Right hindlimb (tissue), 1 donor: ENCODE results near the gene MFNG.
"Not testable (repeated sequence)": the region's sequence is repeated elsewhere in the genome, so short reads cannot be mapped to it uniquely, and the experiment has no call there.

Experiments used
- DNase-seq: peaks from one replicate; pipeline ENCODE4 v3.0.0-alpha.2; 2018

Gene MFNG, protein sequence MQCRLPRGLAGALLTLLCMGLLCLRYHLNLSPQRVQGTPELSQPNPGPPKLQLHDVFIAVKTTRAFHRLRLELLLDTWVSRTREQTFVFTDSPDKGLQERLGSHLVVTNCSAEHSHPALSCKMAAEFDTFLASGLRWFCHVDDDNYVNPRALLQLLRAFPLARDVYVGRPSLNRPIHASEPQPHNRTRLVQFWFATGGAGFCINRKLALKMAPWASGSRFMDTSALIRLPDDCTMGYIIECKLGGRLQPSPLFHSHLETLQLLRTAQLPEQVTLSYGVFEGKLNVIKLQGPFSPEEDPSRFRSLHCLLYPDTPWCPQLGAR

DNA sequence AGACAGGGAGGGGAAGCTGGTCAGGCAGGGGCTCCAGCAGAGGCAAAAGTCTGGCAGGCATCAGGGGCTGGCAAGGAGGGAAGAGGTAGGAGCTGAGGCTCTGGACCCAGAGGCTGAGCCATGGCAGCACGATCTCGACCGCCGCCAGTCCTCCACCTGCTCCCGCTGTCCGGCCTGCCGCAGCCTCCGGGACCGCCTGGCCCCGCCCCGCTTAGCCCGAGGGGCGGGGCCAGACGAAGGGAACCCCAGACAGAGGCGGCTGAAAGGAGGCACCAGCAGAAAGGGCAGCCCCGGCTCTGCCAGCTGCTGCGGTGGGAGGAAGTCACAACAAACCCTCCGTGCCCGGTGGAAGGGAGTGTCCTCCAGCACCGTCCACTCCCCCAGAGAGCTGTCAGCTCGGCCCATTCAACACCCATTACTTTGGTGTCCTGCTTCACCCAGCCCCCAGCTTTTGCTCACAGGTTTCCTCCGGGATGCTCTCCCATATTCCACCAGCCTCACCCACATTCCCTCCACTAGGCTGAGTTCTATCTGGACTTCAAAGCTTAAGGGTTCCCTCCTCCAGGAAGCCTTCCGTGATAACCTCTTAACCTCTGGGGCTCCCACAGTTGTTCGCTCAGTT, at the start of gene MFNG:
TSS of gene MFNG (minus strand) at position 161 of the 622 bp plus-strand sequence. CDS start 207 bp downstream, outside the sequence.
- peak; percentile 64 for DNase-seq

DNA sequence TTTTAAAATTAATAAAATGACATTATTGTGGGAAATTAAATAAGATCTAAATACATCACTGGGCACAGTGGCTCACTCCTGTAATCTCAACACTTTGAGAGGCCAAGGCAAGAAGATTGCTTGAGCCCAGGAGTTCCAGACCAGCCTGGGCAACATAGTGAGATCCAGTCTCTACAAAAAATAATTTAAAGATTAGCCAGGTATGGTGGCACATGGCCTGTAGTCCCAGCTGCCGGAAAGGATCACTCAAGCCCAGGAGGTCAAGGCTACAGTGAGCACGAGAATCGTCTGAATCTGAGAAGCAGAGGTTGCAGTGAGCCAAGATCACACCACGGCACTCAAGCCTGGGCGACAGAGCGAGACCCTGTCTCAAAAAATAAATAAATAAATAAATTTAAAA, 49.0 kb upstream of the MFNG start:
- no peak for DNase-seq

DNA sequence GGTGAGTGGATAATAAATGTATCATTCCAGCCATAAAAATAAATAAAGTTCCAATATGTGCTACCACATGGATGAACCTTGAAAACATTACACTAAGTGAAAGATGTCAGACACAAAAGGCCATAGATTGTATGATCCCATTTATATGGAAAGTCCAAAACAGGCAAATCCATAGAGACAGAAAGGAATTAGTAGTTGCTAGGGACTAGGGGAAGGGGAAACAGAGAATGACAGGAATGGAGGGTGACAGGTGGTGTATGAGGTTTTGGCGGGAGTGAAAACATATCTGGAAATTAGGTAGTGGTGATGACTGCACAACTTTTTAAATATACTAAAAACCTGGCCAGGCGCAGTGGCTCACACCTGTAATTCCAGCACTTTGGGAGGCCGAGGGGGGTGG, 48.3 kb upstream of the MFNG start:
- DNase-seq: no peak

DNA sequence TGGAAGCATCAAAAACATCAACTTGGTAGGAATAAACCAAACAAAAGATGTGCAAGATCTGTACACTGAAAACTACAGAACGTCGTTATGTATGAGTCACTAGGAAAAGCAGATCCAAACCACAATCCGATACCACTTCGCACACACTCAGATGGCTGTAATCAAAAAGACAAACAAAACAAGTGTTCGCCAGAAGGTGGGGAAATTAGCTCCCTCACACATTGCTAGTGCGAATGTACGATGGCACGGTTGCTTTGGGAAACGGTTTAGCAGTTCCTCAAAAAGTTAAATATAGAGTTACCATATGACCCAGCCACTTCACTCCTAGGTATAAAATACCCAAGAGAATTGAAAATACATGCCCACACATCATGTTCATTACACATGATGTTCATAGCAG, 47.8 kb upstream of the MFNG start:
- DNase-seq: no peak

DNA sequence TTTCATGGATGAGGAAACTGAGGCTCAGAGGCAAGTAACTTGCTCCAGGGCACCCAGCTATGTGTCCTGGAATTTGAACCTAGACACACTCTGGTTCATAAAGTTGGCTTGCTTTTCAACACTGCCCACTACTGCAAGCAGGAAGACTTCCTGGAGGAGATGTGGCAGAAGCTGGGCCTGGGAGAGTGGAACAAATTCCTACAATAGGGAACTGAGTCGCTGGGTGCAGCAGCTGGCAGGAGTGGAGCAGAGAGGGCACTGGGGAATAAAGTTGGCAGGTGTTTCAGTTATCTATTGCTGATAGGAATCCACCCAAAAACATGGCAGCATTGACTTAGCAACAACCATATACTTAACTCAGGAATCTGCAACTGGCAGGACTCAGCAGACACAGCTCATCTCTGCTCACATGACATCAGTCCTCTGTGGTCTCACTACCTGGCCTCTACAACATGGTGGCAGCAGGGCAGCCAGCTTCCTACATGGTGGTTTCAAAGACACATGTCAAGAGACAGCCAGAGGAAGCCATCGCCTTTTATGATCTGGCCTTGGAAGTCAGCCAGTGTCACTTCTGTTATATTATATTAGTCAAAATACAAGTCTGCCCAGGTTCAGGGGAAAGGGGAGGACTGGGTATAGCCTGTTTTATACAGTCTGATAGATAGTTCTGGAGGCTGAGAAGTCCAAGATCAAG, 43.6 kb upstream of the MFNG start:
- DNase-seq: no peak

DNA sequence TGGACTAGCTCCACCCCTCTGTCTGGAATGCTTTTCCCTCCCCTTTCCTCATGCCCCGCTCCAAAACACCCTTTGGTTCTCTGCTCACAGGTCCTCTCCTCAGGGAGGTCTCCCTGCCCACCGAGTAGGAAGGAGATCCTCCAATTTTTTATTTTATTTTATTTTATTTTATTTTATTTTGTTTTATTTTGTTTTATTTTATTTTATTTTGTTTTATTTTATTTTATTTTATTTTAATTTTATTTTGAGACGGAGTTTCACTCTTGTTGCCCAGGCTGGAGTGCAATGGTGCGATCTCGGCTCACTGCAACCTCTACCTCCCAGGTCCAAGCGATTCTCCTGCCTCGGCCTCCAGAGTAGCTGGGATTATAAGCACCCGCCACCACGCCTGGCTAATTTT, 41.8 kb upstream of the MFNG start:
- DNase-seq: not testable (repeated sequence)

DNA sequence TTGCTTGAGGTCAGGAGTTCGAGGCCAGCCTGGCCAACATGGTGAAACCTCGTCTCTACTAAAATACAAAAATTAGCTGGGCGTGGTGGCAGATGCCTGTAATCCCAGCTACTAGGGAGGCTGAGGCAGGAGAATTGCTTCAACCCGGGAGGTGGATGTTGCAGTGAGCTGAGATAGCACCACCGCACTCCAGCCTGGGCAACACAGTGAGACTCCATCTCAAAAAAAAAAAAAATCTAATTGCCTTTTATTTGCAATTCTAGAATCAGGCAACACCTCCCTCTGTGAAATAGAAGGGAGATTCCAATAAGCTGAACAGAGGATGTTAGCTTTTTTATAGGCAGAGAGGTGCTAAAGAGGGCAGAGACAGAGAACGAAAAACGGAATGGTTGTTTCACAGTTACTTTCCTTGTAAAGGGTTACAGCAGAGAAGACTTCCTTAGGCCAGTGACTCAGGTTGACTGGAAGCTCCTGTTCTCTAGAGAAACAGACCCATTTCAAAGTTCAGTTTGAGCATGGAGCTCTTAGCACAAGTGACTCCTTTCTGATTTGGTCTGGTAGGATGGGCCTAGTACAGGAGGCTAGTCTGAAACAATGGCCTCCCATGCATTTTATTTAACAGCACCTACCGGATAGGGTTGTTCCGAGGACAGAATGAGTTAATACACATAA, 41.0 kb upstream of the MFNG start:
- DNase-seq: not testable (repeated sequence)

DNA sequence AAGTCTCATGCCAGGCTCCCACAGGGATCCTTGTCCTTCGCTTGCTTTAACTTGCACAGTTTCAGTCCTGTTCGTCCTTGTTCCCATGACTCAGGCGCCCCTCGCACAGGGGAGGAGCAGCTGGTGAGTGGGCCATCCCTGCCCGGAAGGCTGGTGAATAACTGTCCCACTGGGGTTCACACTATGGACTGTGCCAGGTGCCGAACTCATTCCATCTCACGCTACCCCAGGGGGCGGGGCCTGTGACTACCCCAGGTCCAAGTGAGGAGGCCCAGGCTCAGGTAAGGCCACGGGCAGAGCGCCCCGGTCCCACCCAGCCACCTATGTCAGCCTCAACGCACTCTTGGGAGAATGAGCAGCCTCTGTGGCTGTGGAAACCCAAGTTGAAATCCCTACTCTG, 40.2 kb upstream of the MFNG start:
- DNase-seq: no peak

DNA sequence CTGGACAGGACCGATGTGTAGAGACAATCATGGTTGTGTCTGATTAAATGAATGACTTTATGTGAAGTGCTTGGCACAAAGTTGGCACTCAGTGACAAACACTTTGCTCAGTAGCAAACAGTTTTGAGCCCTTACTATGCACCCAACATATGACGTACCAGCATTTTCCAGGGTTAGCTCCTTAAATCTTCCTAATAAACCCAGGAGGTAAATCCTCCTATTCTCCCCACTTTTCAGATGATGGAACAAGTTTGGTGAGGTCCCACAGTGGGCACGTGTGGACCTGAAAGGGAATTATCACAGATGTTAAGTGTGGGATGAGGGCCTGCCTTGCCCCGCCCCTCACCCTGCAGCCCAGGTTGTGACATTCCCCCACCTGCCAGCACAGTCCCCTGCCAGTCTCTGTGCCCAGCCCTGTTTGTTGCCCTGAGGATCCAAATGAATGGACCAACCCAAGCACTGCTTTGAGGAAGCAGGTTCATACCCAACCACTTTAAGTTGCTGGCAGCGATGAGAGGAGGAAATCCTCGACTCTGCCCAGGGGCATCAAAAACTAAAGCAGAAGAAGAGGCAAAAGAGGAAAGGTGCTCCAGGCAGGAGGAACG, 39.7 kb upstream of the MFNG start:
- no peak for DNase-seq

DNA sequence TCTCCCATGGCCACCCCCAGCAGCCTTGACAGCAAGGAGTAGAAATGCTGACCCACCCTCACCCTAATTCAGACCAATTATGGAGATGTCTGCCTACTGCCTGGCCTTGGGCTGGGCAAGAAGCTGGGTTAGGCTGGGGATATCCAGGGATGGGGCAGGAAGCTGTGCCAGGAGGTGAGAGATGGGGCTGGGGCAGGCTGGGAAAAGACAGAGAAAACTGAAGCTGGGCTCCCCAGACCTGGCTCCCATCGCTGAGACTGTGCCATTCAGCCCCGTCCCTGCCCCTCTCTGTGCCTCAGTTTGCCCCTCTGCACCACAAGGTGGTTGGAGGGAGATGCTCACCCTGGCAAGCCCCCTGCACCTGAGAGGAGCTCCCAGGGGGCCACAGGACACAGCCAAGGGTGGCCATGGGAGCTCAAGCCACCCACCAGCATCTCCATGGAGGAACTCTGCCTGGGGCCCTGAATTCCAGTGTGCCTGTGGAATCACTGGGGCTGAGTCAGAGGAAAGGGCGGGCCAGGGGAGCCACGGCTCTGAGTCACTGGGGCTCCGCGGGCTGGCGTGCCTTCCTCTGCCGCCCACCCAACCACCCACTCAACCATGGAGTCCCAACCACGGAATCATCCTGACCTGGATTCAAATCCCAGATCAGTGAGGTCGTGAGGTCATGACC, 39.0 kb upstream of the MFNG start:
- no peak for DNase-seq

DNA sequence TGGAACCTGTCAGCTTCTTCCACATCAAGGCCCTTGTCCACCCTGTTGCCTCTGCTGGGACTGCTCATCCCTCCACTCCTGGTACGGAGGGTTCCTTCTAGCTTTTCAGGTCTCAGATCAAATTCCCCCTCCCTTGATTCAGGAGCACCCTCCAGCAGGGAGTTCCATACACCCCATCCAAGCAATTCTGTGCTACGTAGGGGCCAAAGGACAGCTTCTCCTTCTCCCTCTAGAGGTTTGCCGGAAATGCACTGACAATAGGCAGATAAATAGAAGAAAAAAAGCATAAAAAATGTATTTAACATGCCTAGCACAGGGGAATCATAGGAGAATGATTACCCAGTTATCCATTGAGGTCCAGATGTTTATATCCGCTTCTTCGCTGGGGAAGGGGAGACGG, 36.3 kb upstream of the MFNG start:
- no peak for DNase-seq

DNA sequence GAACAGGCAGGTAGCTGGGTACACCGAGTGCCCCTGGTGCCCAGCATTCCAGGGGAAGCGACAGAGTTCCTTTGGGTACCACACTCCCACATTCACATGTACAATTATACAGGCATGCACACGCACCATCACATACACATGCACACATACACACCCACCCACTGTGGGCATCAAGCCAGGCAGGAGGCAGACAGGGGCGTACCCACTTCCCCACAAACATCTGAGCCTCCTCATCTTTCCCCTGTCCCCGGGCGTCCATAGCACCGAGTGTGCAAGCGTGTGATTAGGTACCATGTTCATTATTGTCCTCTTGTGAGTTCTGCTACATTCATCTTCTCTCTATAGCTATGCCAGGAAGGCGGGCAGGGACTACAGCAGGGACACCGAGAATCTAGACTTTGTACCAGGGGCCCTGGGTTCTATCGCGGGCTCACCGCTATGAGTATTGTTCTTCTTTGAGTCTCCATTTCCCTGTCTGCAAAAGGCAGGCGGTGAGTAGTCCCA, 35.1 kb upstream of the MFNG start:
- no peak for DNase-seq

DNA sequence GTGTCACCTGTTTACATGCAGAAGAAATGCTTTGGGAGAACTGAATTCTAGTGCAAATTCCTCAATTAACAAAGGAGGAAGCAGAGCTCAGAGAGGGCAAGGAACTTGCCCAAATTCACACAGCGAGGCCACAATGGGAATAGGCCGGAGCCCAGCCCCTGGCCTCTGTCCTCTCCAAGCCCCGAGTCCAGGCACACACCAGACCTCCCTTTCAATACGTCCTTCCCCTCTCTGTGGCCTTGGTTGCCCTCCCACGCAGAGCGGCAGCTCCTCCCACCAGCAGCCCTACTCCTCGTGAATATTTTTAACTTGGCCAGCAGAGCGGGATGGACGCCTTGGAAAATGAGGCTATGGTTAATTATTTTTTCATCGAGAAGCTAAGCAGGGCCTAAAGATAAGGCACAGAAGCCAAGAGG, 34.6 kb upstream of the MFNG start:
- DNase-seq: no peak

DNA sequence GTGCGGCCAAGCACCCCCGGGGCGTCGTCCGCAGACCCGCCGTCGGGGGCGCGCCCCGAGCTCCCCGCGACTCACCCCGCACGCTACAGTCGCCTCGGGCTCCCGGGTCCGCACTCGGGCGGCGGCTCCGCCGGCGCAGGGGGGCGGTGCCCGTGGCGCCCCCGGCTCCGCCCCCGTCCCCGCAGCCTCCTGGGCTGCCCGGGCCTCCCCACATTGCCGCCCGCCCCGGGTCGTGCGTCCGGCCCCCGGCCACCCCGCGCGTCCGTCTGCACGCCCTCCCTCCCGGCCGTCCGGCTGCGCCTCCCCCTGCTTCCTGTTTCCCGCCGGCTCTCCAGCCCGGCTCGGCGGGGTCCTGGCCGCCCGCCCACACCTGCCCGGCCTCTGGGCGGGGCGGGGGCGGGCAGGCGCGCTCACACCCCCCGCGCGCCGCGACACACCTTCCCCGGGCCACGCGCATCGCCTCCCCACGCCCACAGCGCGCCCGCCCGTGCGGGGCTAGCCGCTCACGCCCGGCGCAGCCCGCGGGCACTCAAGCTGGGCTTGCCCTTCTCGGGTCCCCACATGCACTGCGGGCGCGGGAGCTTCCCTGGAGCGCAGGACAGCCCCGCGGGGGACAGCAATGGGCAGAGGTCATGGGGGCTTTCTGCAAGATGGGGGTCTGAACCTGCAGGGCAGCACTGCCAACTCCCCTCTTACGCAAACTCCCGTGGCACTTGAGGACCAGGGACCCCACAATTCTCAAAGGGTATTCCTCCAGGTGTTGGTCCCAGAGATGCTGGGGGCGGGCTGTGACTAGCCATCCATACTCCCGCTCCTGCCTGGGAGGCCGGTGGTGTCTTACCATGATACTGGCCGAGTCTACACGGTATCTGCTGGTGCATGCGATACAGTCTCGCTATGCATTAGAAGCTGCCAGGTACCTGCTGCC, 33.3 kb upstream of the MFNG start, which contains the start of gene CARD10:
TSS of gene CARD10 (minus strand) at position 148 of the 928 bp plus-strand sequence. CDS start 215 bp downstream, outside the sequence.
- DNase-seq: no peak

DNA sequence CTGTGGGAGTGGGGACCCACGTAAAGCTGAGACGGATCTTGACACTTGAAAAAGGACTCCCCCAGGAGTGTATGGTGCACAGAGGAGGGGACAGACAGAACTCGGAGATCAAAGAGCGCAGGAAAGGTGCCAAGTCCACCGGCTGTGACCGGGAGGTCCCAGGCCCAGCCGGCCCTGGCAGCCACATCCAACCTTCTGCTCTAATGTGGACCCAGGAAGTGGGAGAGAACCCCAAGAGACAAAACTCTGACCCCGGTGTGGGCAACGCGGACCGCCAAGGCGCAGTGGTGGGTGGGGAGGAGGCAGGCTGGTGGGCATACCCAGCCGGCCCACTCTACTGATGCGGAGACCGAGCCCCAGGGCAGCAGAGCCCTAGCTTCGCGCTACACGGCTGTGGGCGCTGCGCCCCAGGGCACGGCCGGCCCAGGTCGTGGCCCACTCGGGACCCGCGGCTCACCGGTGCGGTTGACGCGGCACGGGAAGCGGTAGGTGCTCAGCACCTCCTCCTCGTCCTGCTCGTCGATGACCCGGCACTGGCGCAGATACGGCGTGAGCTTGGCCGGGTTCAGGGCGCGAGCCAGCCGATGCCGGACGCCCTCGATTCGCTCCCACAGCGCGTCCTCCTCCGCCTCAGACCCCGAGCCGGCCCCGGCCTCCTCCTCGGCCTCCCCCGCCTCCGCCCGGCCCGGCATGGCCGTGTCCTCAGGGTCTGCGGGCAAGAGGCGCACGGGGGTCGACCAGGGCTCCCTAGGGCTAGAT, 32.5 kb upstream of the MFNG start:
- no peak for DNase-seq

DNA sequence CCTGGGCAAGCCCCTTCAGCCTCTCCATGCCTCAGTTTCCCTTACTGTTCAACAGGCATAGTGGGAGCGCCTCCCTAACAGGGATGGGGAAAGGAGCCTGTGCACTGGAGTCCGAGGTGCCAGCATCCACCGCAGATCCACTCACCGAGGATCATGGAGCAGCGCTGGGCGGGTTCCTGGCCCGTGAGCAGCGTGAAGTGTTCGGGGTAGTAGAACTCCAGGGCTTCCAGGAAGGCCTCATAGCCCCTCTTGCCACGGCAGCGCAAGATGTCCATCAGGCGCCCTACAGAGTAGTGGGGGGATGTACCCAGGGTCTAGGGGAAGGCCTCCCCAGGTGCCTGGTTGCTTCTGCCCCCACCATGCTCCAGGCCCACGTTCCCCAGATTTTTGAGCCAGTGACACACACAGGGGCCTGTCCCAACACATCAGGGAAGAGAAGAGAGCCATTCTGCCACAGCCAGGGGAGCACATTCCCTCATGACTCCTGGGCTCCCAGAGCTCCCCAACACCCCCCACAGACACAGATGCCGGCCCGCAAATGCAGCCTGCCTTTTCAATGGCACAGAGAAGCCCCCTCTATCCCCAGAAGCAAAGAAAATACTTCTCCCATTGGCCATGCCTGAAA, 31.8 kb upstream of the MFNG start:
- DNase-seq: no peak

DNA sequence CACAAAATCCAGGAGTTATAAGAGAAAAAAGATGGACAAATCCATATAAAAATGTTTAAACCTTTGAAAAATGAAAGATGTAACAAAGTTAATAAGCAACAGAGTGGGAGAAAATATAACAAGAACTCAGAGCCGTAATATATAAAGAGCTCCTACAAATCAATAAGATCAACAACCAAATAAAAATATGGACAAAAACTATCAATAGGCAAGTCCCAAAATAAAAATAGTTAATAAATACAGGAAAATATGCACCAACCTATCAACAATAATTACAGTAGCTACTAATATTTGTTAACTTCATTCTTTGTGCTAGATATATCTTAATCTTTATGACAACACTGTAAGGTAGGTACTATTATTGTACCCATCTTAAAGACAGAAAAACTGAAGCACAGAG, 30.3 kb upstream of the MFNG start:
- DNase-seq: no peak

DNA sequence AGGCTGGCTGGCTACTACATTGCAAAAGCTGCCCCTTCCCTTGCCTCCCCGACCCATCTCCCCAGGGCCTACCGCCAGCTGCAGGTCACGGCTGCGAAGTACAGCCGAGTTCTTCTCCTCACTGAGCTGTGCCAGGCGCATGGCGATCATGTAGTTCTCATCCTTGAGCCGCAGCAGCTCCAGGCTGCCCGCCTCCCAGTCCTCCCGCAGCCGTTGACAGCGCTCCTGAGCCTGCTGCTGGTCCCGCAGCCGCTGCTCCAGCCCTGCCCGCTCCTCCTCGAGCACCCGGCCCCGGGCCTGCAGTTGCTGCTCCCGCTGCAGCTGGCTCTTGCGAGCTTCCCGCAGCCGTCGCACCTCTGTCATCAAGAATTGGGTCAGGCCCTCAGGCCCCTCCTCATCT, 29.7 kb upstream of the MFNG start:
- DNase-seq: peak; percentile 22

DNA sequence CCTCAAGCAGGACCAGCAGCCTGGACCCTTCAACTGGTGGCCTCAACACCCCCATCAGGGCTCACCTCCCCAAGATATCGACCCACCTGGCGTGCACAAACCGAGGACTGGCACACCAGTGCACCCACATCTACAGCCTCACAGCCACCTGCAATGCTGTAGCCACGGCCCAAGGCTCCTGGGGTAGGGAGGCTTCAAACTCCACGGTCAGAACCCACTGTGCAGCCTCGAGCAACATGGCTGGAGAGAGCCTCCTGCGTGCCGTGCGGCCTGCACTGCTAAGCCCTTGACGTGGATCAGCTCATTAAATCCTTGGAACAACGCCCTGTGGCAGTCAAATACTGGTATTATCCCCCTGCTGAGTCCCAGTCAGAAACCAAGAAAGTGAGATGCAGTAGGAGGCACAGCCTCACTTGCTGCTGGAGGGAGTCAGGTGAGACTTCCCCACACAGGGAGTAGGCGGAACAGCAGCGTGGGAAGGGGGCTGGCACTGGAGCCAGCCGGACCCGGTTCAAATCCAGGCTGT, 28.4 kb upstream of the MFNG start:
- DNase-seq: peak; percentile 18
